Measurements from ENCODE around the gene DIAPH3.

The DIAPH3 gene

DNA sequence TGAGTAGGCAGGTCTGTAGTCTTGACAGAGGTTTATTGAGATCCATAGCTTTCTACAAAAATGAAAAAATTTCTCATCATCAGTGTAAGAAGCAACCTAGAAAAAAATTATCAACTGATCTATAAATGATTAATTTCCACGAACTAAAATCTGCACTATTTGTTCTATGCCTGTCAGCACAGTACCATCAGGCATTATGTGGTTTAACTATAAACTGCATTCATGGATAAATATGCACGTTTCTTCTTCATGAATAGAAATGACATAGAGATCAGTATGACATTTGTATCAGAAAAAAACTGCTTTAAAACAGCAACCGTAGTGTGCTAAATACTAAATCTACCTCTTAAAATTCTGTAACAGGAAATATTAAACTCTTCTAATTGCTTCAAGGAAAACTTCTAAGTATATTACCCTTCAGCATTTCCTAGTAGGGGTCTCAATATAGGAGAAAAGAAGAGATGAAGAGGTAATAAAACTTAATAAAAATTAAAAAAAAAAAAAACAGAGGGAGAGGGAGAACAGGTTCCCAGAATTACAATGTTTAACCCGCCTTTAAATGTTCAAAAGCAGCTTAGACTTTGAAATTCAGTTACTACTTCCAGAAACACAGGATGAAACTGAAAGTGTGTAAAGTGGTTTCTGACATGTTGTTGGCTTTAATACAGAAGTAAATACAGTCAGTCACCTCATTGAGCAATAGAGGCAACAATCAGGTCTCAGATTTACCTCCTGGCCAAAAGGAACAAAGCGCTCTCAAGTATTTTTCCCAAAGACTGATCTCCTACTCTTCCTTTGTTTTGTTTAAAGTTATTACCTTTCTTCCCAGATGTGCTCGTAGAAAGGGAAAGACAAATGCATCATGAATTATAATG lies 144.4 kb downstream of the DIAPH3 start:
- TF ChIP-seq, protein P1, sequence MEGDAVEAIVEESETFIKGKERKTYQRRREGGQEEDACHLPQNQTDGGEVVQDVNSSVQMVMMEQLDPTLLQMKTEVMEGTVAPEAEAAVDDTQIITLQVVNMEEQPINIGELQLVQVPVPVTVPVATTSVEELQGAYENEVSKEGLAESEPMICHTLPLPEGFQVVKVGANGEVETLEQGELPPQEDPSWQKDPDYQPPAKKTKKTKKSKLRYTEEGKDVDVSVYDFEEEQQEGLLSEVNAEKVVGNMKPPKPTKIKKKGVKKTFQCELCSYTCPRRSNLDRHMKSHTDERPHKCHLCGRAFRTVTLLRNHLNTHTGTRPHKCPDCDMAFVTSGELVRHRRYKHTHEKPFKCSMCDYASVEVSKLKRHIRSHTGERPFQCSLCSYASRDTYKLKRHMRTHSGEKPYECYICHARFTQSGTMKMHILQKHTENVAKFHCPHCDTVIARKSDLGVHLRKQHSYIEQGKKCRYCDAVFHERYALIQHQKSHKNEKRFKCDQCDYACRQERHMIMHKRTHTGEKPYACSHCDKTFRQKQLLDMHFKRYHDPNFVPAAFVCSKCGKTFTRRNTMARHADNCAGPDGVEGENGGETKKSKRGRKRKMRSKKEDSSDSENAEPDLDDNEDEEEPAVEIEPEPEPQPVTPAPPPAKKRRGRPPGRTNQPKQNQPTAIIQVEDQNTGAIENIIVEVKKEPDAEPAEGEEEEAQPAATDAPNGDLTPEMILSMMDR (IDR thresholded peaks at IDR 0.05; ENCODE audit: borderline replicate concordance, control extremely low read depth, extremely low read depth, insufficient read depth, missing control alignments): no peak
- in situ Hi-C loops (cut with MboI; ENCODE audit: low sequenced_read_pairs, unreplicated experiment): no loop called here
- DNase-seq (ENCODE audit: low spot score): peak; percentile 28

DNA sequence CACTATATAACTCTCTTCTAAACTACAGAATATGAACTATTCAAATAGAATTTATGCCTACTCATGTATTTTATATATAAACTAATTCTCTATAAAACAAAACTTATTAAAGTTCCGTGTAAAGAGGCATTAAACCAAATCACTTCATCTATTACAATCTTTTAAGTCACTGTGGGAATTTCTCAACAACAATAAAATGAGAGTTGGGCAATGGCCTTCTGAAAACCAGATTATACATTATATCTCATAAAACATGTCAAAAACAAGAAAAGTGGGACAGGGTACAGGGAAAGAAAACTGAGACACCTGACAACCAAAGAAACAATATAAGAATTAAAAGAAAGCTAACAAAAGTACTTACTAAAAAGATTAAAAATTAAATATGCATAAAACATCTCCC lies 145.2 kb downstream of the DIAPH3 start:
- in situ Hi-C loops (cut with MboI; ENCODE audit: low sequenced_read_pairs, unreplicated experiment): no loop called here
- no peak for DNase-seq (ENCODE audit: low spot score)
- TF ChIP-seq, protein P1 (IDR thresholded peaks at IDR 0.05; ENCODE audit: borderline replicate concordance, control extremely low read depth, extremely low read depth, insufficient read depth, missing control alignments): no peak

DNA sequence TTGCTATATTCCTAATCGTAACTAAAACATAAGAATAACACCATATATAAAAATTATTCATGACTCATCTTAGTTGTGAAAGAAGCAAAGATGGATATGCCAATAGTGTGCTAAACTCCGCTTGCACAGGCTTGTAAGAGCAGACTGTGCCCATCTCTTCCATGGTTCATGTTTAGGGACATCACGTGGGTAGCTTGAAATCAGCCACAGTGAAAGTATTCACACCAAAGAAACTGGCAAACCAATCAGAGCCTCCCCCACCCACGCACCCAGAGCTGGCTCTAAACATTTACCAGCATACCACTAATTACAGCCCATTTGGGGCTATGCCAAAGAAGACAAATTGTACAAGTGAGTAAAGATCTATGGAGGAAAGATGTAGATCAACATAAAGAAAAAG lies 147.5 kb downstream of the DIAPH3 start:
- in situ Hi-C loops (cut with MboI; ENCODE audit: low sequenced_read_pairs, unreplicated experiment): no loop called here
- DNase-seq (ENCODE audit: low spot score): no peak
- TF ChIP-seq, protein P1 (IDR thresholded peaks at IDR 0.05; ENCODE audit: borderline replicate concordance, control extremely low read depth, extremely low read depth, insufficient read depth, missing control alignments): no peak

DNA sequence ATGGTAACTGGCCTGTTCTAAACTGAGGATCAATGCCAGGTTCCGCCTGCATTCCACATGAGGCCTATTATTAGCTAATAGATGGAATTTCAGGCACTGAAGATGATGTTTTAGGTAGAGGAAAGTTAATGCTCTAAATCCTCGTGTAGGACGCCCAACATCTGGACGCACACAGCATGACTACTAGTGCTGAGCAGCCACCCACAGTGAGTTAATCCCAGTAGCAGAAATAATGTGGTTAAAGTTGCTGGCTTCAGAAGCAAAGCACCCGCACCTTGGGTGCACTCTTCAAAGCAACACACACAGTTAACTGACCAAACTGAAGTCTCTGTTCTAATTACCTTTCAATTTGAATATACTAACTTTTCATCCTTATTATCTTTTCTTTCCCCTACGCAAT lies 150.6 kb downstream of the DIAPH3 start:
- no peak for DNase-seq (ENCODE audit: low spot score)
- TF ChIP-seq, protein P1 (IDR thresholded peaks at IDR 0.05; ENCODE audit: borderline replicate concordance, control extremely low read depth, extremely low read depth, insufficient read depth, missing control alignments): no peak
- in situ Hi-C loops (cut with MboI; ENCODE audit: low sequenced_read_pairs, unreplicated experiment): no loop called here

DNA sequence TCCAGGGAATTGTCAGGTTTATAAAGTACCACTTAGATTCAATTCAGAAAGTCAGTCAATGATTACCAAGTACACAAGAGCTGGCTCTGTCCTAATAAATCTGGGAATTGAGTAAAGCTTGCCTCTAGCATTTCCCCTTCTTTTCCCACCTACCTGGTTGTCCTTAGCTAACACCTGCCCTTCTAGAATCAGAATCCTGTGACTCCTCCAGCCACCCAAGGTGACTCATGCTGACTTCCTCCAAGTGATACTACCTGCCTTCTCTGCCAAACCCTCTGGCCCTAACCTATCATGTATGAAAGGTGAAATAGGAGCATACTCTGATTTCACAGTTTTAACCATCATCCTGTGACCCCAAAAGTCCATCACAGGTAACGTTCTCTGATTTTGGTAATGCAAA lies 151.2 kb downstream of the DIAPH3 start:
- no peak for DNase-seq (ENCODE audit: low spot score)
- in situ Hi-C loops (cut with MboI; ENCODE audit: low sequenced_read_pairs, unreplicated experiment): no loop called here
- TF ChIP-seq, protein P1 (IDR thresholded peaks at IDR 0.05; ENCODE audit: borderline replicate concordance, control extremely low read depth, extremely low read depth, insufficient read depth, missing control alignments): no peak

DNA sequence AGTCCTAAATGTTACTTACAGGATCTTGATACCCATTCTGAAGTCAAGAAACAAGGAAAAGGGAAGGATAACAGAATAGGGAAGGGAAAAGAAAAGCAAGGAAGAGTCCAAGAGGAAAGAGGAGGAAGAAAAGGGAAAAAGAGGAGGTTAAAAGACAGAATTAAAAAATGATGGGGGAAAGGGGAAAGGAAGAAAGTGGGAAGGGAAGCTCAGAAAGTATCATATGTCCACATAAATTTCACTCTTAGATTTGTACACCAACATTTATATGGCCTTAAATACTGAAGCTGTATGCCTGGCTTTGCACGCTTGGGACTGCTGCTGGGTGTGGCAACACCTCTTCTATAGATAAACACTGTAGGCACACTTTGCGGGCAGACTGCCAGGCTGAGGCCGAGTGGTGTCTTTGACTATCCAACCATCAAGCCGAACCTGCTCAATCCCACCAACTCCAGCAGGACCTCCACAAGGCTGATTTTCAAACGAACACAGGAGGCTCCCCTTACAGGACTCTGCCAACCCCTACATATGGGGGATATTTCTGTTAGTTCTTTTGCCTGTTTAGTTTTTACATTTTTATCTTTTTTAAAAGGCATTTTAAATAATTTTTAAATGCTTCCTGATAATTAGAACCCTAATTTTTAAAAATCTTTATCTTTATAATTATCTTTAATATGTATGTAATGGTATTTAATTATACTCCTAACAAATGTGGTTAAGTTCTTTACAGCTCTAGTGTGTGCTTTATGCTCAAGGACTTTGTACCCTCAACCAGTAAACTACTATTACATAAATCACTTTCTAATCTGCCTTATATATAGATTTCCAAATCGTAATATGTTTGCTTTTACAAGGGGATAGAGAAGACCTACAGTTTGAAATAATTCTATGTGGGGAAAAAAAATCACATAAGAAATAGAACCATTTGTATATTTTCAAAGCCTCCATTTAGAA lies 154.2 kb downstream of the DIAPH3 start:
- in situ Hi-C loops (cut with MboI; ENCODE audit: low sequenced_read_pairs, unreplicated experiment): no loop called here
- DNase-seq (ENCODE audit: low spot score): no peak
- TF ChIP-seq, protein P1 (IDR thresholded peaks at IDR 0.05; ENCODE audit: borderline replicate concordance, control extremely low read depth, extremely low read depth, insufficient read depth, missing control alignments): no peak

Data from GM13976 (cell line).